ENCODE results near the gene ZMYND12.

ZMYND12 gene

GRCh38 chr1:42427240-42427639, 28.6 kb downstream of the ZMYND12 start:
- TF ChIP-seq CTCF (IDR thresholded peaks at IDR 0.05; ENCODE audit: low read depth, low read length, missing control alignments), result no peak
- H3K4me3 ChIP-seq (ENCODE audit: low read depth, low read length), result no peak overlapping the region
- no peak for DNase-seq
- H3K27ac ChIP-seq, result no peak overlapping the region
- H3K27me3 ChIP-seq (replicated peaks), result peaks cover 1% of the 10 kb centered on the region
- H3K36me3 ChIP-seq (replicated peaks), result no peaks in the 10 kb centered on the region
- in situ Hi-C loops (cut with HindIII; ENCODE audit: low pct_ligation_motif_present, low sequenced_read_pairs), result no loop called here

- Histone ChIP-seq H3K4me3 (ENCODE audit: low read depth, low read length) (no peak overlapping the region), H3K27me3 (replicated peaks) (peaks cover 1% of the 10 kb centered on the region), H3K36me3 (replicated peaks) (no peaks in the 10 kb centered on the region), H3K27ac (no peak overlapping the region)
- no peak for TF ChIP-seq CTCF (IDR thresholded peaks at IDR 0.05; ENCODE audit: low read depth, low read length, missing control alignments)
- in situ Hi-C loops (cut with HindIII; ENCODE audit: low pct_ligation_motif_present, low sequenced_read_pairs), result no loop called here
- no peak for DNase-seq
These were observed 31.6 kb downstream of the ZMYND12 start for GRCh38 chr1:42424201-42424600.

GRCh38 chr1:42423681-42424080, 32.1 kb downstream of the ZMYND12 start:
- Histone ChIP-seq H3K27me3 (replicated peaks) (peaks cover 1% of the 10 kb centered on the region), H3K36me3 (replicated peaks) (no peaks in the 10 kb centered on the region), H3K4me3 (ENCODE audit: low read depth, low read length) (no peak overlapping the region), H3K27ac (no peak overlapping the region)
- no peak for TF ChIP-seq CTCF (IDR thresholded peaks at IDR 0.05; ENCODE audit: low read depth, low read length, missing control alignments)
- DNase-seq, result no peak
- in situ Hi-C loops (cut with HindIII; ENCODE audit: low pct_ligation_motif_present, low sequenced_read_pairs), result no loop called here

- DNase-seq, result no peak
- in situ Hi-C loops (cut with HindIII; ENCODE audit: low pct_ligation_motif_present, low sequenced_read_pairs), result no loop called here
- H3K4me3 ChIP-seq (ENCODE audit: low read depth, low read length), result no peak overlapping the region
- no peak for TF ChIP-seq CTCF (IDR thresholded peaks at IDR 0.05; ENCODE audit: low read depth, low read length, missing control alignments)
- H3K27ac ChIP-seq, result no peak overlapping the region
- peaks cover 1% of the 10 kb centered on the region for H3K27me3 ChIP-seq (replicated peaks)
- no peaks in the 10 kb centered on the region for H3K36me3 ChIP-seq (replicated peaks)
These were observed 33.1 kb downstream of the ZMYND12 start for GRCh38 chr1:42422737-42423136.

GRCh38 chr1:42420911-42421585, 34.8 kb downstream of the ZMYND12 start:
- Histone ChIP-seq H3K36me3 (replicated peaks) (no peaks in the 10 kb centered on the region), H3K27me3 (replicated peaks) (peaks cover 1% of the 10 kb centered on the region), H3K27ac (no peak overlapping the region), H3K4me3 (ENCODE audit: low read depth, low read length) (no peak overlapping the region)
- peak; percentile 28 for DNase-seq
- no peak for TF ChIP-seq CTCF (IDR thresholded peaks at IDR 0.05; ENCODE audit: low read depth, low read length, missing control alignments)
- in situ Hi-C loops (cut with HindIII; ENCODE audit: low pct_ligation_motif_present, low sequenced_read_pairs), result no loop called here

GRCh38 chr1:42420121-42420520, 35.7 kb downstream of the ZMYND12 start:
- H3K36me3 ChIP-seq (replicated peaks), result no peaks in the 10 kb centered on the region
- no peak for DNase-seq
- H3K4me3 ChIP-seq (ENCODE audit: low read depth, low read length), result no peak overlapping the region
- in situ Hi-C loops (cut with HindIII; ENCODE audit: low pct_ligation_motif_present, low sequenced_read_pairs), result no loop called here
- TF ChIP-seq CTCF (IDR thresholded peaks at IDR 0.05; ENCODE audit: low read depth, low read length, missing control alignments), result no peak
- H3K27ac ChIP-seq, result no peak overlapping the region
- peaks cover 1% of the 10 kb centered on the region for H3K27me3 ChIP-seq (replicated peaks)
